ENCODE data around the gene ZNF282.

The ZNF282 gene

DNA sequence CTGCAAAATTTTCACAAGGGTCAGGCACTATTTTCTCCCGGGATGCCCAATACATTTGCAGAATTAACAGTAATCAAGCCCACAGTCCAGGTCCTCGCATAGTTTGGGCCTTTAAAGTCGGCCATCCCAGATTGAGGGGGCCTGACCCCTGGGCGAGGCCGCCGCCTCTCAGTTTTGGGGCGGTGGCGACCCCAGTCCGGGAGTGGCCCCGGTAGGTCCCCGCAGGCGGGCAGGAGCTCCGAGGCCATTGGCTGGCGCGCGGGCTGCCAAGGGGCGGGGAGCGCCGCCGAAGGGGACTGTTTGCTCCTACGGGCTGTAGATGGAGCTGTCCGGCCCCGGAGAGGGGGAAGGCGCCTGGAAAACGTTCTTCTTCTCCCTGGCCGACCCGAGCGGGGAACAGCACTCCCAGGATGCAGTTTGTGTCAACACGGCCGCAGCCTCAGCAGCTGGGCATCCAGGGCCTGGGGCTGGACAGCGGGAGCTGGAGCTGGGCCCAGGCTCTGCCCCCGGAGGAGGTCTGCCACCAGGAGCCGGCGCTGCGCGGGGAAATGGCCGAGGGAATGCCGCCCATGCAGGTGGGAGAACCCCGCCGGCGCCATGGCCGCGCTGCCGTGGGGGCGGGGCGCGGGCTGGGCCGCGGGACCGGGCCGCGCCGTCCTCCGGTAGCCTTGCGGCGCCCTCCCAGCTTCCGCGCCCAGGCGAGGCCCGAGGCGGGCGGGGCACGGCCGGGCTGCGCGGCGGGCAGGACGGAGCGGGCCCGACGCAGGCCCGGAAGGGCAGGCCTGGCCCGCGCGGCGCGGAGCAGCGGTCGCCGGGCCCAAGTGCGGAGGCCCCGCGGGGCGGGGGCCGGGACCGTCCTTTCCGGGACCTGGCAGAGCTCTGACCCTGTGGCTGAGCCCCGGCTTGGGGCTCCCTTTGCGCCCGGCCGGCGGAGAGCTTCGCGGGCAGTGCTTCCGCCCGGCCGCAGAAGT lies at the start of gene ZNF282:
Gene ZNF282, plus strand, starts transcription at position 367 of the 971 bp plus-strand sequence. Its CDS starts 44 bp downstream, at position 411.
- peak; percentile 32 to 52 (median 41) for DNase-seq (ENCODE audit: low read depth in 3 of 3)

DNA sequence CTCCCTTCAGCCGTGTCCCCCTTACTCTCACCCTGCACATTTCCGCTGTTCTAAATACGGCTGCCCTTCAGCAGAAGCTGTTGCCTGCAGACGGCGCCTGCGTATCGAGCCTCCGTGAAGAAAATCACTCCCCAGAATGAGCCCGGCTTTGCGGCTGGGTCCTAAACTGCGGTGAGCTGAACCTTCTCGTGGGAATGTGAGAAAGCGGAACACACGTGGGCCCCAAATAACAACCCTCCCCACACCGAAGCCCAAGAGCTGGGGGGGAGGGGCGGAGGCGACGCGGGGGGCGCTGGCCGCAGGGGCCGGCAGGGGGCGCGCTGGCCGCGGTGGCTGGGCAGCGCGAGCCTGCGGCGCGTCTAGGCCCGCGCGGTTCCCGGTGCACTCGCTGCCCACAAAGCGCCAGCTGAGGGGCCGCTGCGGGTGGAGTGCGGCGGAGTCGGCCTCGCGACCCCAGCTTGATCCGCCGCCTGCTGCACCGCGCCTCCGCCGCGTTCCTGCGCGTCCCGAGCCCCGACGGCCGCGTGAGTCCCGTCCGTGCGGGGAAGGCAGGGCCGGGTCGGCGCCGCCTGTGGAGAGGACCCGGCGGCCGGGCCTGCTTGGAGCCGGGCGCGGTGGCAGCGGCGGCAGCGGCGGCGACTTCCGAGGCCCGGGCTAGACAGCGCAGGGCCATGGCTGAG lies 48.1 kb upstream of the ZNF282 start, which contains the start of gene ZNF398:
Gene ZNF398, plus strand, starts transcription at position 382 of the 680 bp plus-strand sequence. Its CDS starts 290 bp downstream, at position 672.
- DNase-seq (ENCODE audit: low read depth in 3 of 3): peak; percentile 67 to 77 (median 75)

DNA sequence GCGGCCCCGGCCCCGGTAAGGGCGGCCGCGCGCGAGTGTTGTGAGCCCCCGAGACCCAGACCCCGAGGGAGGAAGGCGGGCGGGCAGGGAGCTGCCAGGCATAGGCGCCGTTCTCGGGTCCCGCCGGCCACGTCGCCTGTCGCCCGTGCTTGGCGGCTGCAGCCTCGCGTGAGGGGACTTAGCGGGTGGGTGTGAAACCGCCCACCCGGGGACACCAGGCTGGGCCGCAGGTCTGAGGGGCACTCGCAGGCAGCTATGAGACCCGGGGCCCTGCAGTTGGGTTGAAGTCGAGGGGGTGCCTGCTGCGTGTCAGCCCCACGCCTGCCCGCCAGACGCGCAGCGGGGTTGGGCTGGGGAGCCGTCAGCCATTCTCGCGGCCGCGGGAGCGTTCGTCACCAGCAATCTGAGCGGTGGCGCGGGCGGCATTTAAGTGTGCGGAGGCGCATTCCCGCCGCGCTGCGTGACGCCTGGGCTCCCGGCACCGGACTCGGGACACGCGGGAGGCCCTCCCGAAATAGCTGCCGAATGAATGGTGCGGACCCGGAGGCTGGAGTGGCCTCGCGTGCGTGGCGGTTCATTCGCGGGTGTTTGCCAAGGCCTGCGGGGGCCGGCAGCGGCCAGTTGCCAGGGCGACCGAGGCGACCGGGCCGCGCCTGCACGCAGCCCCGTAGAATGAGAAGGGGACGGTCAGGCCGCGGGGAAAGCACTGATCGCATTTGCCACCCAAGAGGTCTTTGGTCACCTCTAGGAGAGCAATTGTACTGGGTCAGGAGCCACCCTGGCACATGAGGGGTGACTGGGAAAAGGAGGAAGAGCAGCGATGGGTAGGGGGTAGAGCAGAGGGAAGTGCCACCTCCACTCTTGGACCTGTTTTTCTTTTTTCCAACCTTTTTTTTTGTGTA lies 47.3 kb upstream of the ZNF282 start:
- DNase-seq (ENCODE audit: low read depth in 3 of 3): peak; percentile 39 to 50 (median 41)

DNA sequence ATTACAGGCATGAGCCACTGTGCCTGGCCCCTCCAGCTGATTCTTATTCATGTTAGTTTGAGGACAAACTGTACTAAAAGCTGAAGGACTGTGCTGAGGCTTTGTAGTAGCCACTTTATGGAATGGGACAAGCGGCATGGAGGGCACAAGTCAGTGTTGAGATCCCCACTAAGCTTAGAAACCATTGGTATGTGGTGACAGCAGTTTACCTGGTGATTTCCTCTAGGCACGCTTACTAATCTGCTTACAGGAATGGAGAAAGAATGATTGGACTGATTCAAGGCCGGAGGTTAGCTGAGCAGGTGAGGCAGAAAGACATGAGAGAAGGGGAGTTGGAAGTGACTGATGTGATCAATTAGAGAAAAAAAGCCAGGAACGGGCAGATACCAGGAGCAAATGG lies 44.4 kb upstream of the ZNF282 start:
- DNase-seq (ENCODE audit: low read depth in 3 of 3): no peak

DNA sequence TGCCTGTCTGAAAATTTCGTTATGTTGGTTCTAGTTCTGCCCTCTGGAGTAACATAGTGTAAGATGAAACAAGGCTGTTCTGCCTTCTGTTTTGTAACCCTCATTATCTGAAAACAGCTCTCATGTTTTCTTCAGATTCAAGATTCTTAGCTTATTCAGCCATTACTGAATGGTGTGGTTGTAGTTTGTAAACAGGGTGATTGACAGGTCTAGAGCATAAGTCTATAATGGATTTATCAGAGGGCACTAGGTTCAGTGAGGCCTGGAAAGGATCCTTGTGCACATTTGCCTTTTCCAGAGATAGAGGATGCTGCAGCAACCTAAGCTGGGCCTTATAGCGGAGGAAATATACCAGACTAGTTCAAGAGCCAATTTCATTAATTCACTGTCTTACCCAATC lies 42.0 kb upstream of the ZNF282 start:
- DNase-seq (ENCODE audit: low read depth in 3 of 3): no peak

DNA sequence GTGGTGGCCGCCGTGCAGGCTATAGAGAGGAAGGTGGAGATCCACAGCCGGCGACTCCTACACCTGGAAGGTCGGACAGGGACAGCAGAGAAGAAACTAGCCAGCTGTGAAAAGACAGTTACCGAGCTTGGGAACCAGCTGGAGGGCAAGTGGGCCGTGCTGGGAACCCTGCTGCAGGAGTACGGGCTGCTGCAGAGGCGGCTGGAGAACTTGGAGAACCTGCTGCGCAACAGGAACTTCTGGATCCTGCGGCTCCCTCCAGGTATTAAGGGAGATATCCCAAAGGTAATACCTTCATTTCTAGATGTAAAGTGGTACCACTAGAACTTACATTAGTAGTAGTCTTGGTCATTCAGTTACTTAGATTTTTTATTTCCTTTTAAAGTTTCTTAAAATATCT lies 41.3 kb upstream of the ZNF282 start:
- DNase-seq (ENCODE audit: low read depth in 3 of 3): no peak

DNA sequence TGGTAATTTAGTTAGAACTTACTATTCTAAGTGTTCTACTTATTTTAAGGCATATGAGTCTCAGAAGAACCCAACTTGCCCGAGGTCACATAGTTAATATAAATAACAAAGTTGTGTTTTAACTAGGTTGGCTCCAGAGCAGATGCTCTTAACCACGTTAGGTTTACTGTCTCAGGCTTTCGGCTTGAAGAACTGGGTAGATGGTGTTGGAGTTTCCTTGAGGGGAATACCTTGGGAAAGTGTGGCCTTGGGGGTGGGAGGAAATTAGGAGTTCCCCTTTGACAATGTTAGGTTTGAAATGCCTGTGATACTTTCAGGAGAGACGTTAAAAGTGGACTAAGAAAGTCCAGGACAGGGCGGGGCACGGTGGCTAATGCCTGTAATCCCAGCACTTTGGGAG lies 38.4 kb upstream of the ZNF282 start:
- no peak for DNase-seq (ENCODE audit: low read depth in 3 of 3)

DNA sequence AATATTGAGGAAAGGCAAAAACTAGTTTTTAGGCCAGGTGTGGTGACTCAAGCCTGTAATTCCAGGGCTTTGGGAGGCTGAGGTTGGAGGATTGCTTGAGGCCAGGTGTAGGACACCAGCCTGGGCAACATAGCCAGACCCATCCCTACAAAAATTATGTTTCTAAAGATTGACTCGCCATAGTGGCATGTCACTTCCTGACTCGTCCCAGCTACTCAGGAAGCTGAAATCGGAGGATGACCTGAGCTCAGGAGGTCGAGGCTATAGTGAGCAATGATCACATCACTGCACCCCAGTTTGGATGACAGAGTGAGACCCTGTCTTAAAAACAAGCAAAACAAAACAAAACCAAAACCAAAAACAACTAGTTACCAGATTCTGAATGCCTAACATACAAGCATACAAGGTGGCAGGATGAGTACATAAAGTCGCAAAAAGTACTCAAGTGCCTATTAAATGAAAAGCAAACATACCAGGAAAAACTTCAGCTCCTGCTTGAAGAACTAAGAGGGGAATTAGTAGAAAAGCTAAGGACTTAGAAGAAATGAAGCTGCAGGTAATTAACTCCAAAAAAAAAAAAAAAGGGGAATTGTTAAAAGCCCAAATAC lies 34.0 kb upstream of the ZNF282 start:
- no peak for DNase-seq (ENCODE audit: low read depth in 3 of 3)

DNA sequence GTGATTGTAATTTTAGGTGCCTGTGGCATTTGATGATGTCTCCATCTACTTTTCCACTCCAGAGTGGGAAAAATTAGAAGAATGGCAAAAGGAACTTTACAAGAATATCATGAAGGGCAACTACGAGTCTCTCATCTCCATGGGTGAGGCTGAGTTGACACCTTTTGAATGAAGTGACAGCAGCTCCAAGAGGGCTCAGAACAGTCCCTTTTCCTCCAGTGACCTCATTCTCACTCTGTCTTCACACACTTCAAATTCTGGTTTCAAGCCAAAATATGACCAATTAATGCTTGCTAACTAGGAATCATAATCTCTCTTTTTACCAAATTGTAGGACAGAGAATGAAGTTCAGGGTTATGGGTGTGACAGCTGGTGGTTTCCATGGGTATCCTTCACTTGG lies 29.2 kb upstream of the ZNF282 start:
- no peak for DNase-seq (ENCODE audit: low read depth in 3 of 3)

DNA sequence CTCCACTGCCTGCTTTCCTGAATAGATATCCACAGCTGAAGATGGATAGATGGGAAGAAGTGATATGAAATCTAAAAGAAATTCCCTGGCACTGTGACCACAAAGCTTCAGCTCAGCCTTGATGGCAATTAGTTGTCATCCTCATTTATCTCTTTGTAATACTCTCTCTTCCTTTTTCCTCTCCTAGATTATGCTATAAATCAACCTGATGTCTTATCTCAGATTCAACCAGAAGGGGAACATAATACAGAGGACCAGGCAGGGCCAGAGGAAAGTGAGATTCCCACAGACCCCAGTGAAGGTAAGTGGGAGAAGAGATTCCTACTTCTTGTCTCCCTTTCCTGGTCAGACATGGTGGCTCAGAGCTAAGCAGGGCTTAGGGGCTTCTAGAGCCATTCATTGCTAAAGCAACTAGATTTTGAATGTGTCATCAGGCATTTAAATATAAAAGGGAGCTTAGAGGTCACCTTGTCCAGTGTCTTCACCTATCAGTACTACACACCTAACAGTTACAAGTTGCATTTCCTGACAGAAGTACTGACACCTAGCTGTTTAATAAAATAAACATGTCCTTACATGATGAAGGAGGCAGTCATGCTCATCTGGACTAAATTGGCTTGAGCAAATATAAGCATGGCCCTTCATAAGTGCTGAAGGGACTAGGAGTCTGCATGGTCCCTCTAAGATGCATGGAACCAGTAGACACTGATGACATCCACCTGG lies 28.6 kb upstream of the ZNF282 start:
- no peak for DNase-seq (ENCODE audit: low read depth in 3 of 3)

DNA sequence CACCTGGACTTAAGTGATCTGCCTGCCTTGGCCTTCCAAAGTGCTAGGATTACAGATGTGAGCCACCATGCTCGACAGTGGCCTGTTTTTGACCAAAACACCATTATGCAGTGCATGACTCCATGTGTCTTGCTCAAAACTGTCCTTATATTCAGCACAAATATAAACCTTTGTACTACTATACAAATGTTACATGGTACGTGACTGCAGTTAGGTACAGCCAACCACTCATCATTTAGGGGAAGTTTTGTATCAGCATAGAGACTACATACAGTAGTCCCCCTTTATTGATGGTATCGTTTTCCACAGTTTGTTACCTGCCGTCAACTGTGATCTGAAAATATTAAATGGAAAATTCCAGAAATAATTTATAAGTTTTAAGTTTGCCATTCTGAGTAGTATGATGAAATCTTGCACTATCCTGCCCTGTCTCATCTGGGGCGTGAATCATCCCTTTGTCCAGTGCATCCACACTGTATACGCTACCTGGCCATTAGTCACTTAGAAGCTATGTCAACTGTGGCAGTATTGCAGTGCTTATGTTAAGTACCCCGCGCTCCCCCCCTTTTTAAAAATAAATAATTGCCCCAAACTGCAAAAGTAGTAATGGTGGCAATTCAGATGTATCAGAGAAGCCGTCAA lies 23.3 kb upstream of the ZNF282 start:
- DNase-seq (ENCODE audit: low read depth in 3 of 3): no peak

DNA sequence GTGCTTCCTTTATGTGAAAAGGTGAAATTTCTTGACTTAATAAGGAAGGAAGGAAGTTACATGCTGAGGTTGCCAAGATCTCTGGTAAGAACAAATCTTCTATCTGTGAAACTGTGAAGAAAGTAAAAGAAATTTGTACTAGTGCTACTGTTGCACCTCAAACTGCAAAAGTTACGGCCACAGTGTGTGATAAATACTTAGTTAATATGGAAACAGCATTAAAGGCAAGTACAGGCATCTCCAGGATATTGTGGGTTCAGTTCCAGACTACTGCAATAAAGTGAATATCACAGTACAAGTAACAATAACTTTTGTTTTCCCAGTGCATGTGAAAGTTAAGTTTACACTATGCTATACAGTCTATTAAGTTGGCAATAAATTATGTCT lies 22.8 kb upstream of the ZNF282 start:
- no peak for DNase-seq (ENCODE audit: low read depth in 3 of 3)

DNA sequence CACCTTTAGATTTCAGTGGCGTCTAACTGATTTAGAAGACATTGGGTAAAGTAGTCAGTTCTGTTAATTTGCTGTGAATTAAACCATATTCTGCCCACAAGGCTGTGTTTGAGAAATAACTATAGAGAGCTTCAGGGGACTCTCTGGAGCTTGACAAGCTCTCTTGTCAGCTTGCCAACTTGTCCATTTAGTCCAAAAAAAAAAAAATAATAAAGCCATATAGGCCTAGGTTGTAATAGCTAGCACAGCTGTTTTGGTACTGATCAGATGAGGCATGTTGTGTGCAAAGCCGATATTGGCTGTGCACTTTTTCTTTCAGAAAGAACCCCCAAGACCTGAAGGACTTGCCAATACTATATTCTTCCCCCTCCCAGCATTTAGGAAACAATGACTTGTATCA lies 20.2 kb upstream of the ZNF282 start:
- DNase-seq (ENCODE audit: low read depth in 3 of 3): no peak

DNA sequence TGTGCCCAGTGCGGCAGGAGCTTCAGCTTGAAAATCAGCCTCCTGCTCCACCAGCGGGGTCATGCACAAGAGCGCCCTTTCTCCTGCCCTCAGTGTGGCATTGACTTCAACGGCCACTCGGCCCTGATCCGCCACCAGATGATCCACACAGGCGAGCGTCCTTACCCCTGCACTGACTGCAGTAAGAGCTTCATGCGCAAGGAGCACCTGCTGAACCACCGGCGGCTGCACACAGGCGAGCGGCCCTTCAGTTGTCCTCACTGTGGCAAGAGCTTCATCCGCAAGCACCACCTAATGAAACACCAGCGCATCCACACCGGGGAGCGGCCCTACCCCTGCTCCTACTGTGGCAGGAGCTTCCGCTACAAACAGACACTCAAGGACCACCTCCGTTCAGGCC lies 16.1 kb upstream of the ZNF282 start:
- DNase-seq (ENCODE audit: low read depth in 3 of 3): no peak

DNA sequence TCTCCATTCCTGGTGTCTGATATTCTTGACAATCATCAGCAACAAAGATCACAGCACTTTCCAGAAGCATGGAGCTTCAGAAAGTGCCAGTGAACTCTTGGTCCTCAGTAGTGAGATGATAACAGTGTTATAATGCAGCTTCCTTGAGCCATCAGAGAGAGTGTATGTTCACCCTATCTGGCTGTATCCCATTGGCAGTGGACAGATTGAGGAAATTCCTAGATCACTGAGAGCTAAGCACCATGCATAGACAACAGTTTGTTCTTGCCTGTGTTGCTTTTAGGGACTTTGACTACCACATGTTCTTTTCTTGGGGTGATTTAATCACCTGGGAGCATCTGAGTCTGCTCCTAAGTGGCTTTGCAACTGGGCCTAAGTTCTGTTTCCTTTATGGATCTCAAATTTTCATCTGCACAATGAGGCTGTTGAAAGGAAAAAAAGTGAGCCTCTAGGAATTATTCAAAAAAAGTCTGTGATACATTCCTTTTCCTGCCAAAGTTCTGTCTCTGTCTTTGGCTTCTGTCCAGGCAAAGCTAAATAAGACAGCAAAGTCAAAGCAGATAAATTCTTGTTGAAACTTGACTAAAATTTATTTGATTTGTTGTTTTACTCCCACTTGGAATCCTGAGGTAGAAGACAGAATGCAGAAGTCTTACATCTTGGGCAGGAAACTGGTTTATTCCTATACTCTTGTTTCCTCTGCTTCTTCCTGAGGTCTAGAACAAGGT lies 14.5 kb upstream of the ZNF282 start:
- no peak for DNase-seq (ENCODE audit: low read depth in 3 of 3)

DNA sequence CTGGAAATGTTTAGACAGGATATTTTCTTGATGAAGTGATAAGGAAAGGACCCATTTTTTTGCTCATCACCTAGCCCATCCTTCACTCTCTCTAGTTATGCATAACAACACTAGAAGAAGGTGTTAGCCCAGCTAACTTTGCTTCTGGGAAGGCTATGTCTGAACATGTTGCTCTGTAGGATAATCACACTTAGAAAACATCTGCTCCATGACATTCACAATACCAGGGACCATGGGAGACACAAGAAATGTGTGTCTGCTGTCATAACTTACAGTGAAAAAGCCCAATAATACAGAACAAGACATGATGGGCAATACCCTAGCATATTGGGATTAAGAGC lies 13.9 kb upstream of the ZNF282 start:
- no peak for DNase-seq (ENCODE audit: low read depth in 3 of 3)

DNA sequence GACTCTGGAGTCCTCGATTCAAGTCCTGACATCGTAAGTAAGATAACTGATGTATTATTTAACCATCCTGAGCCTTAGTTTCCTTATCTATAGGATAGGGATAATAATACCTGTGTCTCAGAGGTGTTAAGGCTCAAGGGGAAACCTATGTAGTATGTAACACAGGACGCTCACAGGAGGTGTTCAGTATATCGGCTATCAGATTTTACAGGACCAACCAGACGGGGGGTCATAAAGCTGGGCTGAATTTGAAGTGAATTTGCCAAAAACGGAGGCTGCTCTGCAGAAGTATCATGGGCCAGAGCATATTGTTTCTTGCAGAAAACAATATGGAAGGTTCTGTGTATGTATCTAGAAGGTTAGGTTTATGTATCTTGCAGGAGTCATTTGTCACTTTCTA lies 11.1 kb upstream of the ZNF282 start:
- DNase-seq (ENCODE audit: low read depth in 3 of 3): no peak

DNA sequence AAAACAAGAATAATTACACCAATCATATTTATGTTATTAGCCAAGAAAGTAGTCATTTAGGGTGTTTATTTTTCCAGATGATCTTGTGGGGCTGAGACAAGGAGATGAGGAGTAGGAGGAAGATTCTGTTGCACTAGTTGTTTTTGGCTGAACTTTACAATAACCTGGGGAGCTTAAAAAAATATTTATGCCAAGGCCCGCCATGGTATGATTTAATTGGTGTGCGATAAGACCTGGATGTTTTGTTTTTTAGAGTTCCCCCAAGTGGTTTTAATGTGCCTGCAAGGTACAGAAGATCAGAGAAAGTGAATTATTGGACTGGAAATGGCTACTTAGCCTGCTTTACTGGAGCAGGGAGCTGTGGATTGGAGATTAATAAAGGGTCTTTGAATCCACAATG lies 7.1 kb upstream of the ZNF282 start:
- no peak for DNase-seq (ENCODE audit: low read depth in 3 of 3)

DNA sequence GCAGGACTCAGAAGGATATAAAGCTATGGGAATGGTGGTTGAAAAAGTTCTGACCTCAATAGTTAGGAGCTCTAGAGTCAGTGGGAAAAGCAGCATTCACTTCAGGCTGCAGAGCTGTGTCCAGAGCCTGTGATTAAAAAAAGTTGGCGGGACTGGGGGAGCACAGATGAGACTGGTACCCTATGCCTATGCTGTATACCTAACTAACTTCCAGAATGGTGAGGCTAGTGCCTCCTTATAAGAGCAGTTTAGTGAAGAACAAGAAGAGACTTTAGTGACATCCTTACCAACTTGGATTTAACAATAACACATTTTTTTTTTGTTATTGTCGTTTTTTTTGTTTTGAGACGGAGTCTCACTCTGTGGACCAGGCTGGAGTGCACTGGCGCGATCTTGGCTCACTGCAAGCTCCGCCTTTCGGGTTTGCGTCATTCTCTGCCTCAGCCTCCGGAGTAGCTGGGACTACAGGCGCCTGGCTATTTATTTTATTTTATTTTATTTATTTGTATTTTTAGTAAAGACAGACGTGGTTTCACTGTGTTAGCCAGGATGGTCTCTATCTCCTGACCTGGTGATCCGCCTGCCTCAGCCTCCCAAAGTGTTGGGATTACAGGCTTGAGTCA lies 6.6 kb upstream of the ZNF282 start:
- DNase-seq (ENCODE audit: low read depth in 3 of 3): no peak

Data from stimulated activated CD4-positive, alpha-beta T cell treated with anti-CD3 and anti-CD28 coated beads, TNF-alpha, amount 100 ng/mL, for 4 hours (primary cell).